ENCODE data around the gene HDAC4.

DNA sequence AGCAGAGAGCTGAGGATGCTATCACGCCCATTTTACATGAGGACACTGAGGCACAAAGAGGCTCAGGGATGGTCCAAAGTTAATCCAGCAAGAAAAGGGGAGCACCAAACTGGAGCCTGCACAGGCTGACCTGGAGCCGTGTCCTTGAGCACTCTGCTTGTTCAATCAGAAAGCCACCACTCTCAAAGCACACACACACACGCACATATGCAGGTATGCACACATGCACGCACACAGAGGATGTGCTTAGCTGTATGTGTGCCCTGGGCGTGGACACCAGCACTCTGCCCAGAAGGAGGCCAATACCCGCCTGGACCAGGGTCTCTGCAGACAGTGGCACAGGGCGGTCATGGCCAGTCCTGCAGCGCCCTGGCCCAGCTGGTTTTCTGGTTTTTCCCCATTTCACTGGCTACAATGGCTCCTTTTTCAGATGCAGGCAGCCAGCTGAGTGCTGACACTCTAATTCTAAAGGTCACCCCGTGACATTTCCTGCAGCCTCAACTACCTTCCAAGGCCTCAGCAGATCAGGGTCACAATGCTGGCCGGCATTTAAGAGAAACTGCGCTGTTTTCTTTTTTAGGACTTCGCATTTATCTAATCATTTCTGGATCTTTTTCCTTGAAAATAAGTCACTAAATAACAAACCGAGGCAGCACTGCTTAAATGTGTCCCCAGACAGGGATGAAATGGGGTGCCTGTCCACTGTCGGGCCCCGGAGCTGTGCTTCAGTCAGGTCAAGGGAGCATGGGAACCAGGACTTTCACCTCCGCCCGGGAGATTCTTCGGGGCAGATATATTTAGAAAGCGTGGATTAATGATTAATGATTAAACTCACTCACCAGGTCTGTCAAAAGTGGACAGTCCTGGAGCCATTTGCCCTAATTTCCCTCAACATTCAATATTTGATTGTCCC, 104.5 kb downstream of the HDAC4 start:
- TF ChIP-seq, protein P1, sequence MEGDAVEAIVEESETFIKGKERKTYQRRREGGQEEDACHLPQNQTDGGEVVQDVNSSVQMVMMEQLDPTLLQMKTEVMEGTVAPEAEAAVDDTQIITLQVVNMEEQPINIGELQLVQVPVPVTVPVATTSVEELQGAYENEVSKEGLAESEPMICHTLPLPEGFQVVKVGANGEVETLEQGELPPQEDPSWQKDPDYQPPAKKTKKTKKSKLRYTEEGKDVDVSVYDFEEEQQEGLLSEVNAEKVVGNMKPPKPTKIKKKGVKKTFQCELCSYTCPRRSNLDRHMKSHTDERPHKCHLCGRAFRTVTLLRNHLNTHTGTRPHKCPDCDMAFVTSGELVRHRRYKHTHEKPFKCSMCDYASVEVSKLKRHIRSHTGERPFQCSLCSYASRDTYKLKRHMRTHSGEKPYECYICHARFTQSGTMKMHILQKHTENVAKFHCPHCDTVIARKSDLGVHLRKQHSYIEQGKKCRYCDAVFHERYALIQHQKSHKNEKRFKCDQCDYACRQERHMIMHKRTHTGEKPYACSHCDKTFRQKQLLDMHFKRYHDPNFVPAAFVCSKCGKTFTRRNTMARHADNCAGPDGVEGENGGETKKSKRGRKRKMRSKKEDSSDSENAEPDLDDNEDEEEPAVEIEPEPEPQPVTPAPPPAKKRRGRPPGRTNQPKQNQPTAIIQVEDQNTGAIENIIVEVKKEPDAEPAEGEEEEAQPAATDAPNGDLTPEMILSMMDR (IDR thresholded peaks at IDR 0.05) = no peak
- no peak for TF ChIP-seq POLR2A (IDR thresholded peaks at IDR 0.05)
